ENCODE results near the gene IFITM2.

Gene IFITM2

DNA sequence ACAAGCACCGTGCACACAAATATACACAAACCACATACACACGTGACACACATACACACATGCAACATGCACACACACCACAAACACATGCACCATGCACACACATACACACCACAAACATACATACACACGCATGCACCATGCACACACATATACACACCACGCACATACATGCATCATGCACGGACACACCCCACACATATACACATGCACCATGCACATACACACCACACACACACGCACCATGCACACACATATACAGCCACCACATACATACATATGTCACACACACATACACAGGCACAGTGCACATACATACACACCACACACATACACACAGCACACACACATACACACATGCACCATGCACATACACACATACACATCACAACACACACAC, 49.0 kb downstream of the IFITM2 start:
- H3K4me1 Mint-ChIP-seq, result peaks cover 13% of the 10 kb centered on the region
- no peak overlapping the region for H3K27ac Mint-ChIP-seq
- H3K36me3 Mint-ChIP-seq, result no peaks in the 10 kb centered on the region
- DNase-seq (ENCODE audit: low spot score in 2 of 2) (no peak), ATAC-seq (ENCODE audit: low read depth) (no peak)
- H3K27me3 Mint-ChIP-seq, result peaks cover 6% of the 10 kb centered on the region
- H3K9me3 Mint-ChIP-seq, result peaks cover 7% of the 10 kb centered on the region
- no peak overlapping the region for H3K4me3 Mint-ChIP-seq

GRCh38 chr11:357582-357981, 50.0 kb downstream of the IFITM2 start:
- Mint-ChIP-seq H3K9me3 (peaks cover 7% of the 10 kb centered on the region), H3K27ac (no peak overlapping the region), H3K36me3 (no peaks in the 10 kb centered on the region), H3K27me3 (peaks cover 6% of the 10 kb centered on the region), H3K4me3 (no peak overlapping the region), H3K4me1 (peaks cover 13% of the 10 kb centered on the region)
- no peak for DNase-seq (ENCODE audit: low spot score in 2 of 2)
- no peak for ATAC-seq (ENCODE audit: low read depth)

DNA sequence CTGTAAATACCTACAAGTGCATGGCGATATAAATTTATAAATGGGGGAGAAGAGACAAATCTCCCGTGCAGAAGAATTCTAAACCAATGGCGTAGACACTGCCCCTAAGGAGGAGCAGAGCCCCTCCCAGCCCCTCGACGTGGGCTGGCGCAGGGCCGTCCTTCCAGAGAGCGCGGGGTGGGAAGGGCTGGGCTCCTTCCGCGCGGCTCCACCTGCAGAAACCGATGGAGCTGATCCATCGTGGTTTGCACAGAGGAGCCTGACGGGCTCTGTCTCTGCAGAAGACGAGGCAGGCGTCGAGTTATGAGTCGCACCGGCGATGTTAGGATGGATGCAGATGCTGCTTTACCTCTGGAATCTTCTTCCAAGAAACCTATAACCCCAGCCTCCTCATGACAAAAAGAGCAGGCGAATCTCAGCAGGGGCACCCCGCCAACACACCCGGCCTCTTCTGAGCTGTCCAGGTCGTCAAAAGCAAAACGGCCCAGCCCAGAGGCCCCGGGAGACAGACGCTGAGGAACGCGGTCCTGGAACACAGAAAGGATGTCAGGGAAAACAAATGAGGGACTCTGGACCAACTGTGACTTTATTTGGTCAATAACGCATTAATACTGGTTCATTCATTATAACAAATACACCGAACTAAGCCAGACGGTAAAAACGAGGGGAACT, 50.6 kb downstream of the IFITM2 start:
- ATAC-seq (ENCODE audit: low read depth) (no peak), DNase-seq (ENCODE audit: low spot score in 2 of 2) (no peak)
- no peaks in the 10 kb centered on the region for H3K36me3 Mint-ChIP-seq
- no peak overlapping the region for H3K4me3 Mint-ChIP-seq
- H3K27me3 Mint-ChIP-seq, result peaks cover 6% of the 10 kb centered on the region
- peaks cover 7% of the 10 kb centered on the region for H3K9me3 Mint-ChIP-seq
- H3K27ac Mint-ChIP-seq, result no peak overlapping the region
- H3K4me1 Mint-ChIP-seq, result peaks cover 11% of the 10 kb centered on the region
